Testis (tissue), 3 donors: ENCODE measurements around the gene HAPLN3. TPM values are rescaled to one million over a fixed set of nuclear protein-coding genes. Genes with fewer than 3 reads are reported as not detected.

Source experiments
- DNase-seq: peaks from one replicate; pipeline ENCODE4 v3.0.0-alpha.2; 2019
- H3K27ac ChIP-seq, 2 donors: fragments of 200-600 bp; sonication (generic); one replicate each; pipeline ENCODE4 v1.5.1; 2019
- H3K27me3 ChIP-seq: fragments of 200-600 bp; sonication (generic); one replicate; pipeline ENCODE4 v1.5.1; 2019
- H3K36me3 ChIP-seq: fragments of 200-600 bp; sonication (generic); one replicate; pipeline ENCODE4 v1.5.1; 2017; ENCODE audit warnings: low read depth; ENCODE audit errors: missing control alignments
- H3K4me1 ChIP-seq: fragments of 200-600 bp; sonication (generic); one replicate; pipeline ENCODE4 v1.5.1; 2019
- H3K4me3 ChIP-seq, 2 donors: fragments of 200-600 bp; sonication (generic); one replicate each; pipeline ENCODE4 v1.5.1; 2017 to 2019
- H3K9me3 ChIP-seq: fragments of 200-600 bp; sonication (generic); one replicate; pipeline ENCODE4 v1.5.1; 2017
- POLR2A ChIP-seq: fragments of 450-650 bp; IDR thresholded peaks from one replicate; pipeline ENCODE4 v1.6.1; 2017; ENCODE audit warnings: antibody characterized with exemption, mild to moderate bottlenecking, moderate library complexity
- WGBS, 2 donors: methylation state at CpG; one replicate each; pipeline ENCODE4 v1.1.5; 2018; 5-methylcytosine and 5-hydroxymethylcytosine counted together
- intact Hi-C: fragments of 100-400 bp; cut with DNase I; formaldehyde crosslinking; loops from one replicate; pipeline ENCODE4 v1.15.1; 2023; ENCODE audit warnings: low total_unique reads
- polyA plus RNA-seq: library from polyadenylated mRNA; stranded (reverse); fragments of 350-450 nt; fragmentation: Illumina TruSeq; extraction: RNeasy Lipid Tissue Mini Kit (QIAGEN cat#74804); gene quantifications from one replicate; pipeline ENCODE4 v1.2.3, GENCODE V29; 2014; ENCODE audit warnings: low read depth, low replicate concordance; ENCODE audit not compliant: insufficient read depth
- total RNA-seq, 2 donors: library from RNA; depleted of rRNA; stranded (reverse); fragments of >200 nt; gene quantifications; one replicate each; pipeline ENCODE4 v1.2.3, GENCODE V29; 2016
- TF ChIP-seq, protein P1 (sequence below), 3 experiments: fragments of 450-650 bp in 2 of 3; fragments of 200-600 bp in 1 of 3; sonication (generic) in 1 of 3; IDR thresholded peaks; one replicate each; pipeline ENCODE4 v1.5.1; 2016 to 2019; ENCODE audit warnings: antibody characterized with exemption in 3 of 3, mild to moderate bottlenecking in 2 of 3, moderate library complexity in 1 of 3

The HAPLN3 gene
- total and polyA plus RNA-seq, 3 donors from 2014 or later = 4.8 to 5.6 (median 5.0) TPM

DNA sequence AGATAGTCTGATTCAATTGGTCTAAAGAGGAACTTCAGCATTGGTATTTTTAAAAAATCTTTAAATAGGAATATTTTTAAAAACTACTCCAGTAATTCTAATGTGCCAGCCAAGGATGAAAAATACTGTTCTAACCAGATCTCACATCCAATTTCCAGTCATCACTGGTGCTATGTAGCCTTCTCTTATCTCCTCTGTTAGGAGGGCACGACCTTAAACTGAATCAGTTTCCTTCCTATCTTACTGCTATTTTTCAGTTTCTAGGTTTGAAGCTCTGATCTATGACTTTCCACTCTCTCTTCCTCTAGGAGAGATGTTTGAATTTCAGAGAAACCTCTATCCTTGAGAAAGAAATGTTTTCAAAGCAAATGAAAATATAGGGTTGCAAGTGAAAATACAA is 31.9 kb downstream of the HAPLN3 start:
- intact Hi-C loops = no loop called here
- DNase-seq = no peak
- no peak for TF ChIP-seq POLR2A
- TF ChIP-seq, protein P1, sequence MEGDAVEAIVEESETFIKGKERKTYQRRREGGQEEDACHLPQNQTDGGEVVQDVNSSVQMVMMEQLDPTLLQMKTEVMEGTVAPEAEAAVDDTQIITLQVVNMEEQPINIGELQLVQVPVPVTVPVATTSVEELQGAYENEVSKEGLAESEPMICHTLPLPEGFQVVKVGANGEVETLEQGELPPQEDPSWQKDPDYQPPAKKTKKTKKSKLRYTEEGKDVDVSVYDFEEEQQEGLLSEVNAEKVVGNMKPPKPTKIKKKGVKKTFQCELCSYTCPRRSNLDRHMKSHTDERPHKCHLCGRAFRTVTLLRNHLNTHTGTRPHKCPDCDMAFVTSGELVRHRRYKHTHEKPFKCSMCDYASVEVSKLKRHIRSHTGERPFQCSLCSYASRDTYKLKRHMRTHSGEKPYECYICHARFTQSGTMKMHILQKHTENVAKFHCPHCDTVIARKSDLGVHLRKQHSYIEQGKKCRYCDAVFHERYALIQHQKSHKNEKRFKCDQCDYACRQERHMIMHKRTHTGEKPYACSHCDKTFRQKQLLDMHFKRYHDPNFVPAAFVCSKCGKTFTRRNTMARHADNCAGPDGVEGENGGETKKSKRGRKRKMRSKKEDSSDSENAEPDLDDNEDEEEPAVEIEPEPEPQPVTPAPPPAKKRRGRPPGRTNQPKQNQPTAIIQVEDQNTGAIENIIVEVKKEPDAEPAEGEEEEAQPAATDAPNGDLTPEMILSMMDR (IDR thresholded peaks at IDR 0.05) = no peak
- Histone ChIP-seq H3K36me3 (no peaks in the 10 kb centered on the region), H3K9me3 (no peaks in the 10 kb centered on the region), H3K27ac (no peak overlapping the region), H3K4me1 (no peaks in the 10 kb centered on the region), H3K4me3 (no peak overlapping the region), H3K27me3 (no peaks in the 10 kb centered on the region)
- WGBS, 2 donors = 65 to 78% methylated on average over 1 of the region's 1 CpG

- Histone ChIP-seq H3K4me1 (no peaks in the 10 kb centered on the region), H3K4me3 (no peak overlapping the region), H3K36me3 (no peaks in the 10 kb centered on the region), H3K27me3 (no peaks in the 10 kb centered on the region), H3K9me3 (no peaks in the 10 kb centered on the region), H3K27ac (no peak overlapping the region)
- DNase-seq = no peak
- intact Hi-C loops = no loop called here
- 84 to 87% methylated on average over 5 to 7 of the region's 7 CpGs for WGBS, 2 donors
- TF ChIP-seq POLR2A = no peak
- TF ChIP-seq, protein P1 (IDR thresholded peaks at IDR 0.05) = no peak
Measured at GRCh38 chr15:88860212-88860611, 35.1 kb downstream of the HAPLN3 start.

GRCh38 chr15:88859550-88859949 is 35.8 kb downstream of the HAPLN3 start:
- no peaks in the 10 kb centered on the region for H3K27me3 ChIP-seq
- no peak overlapping the region for H3K4me3 ChIP-seq
- no peaks in the 10 kb centered on the region for H3K9me3 ChIP-seq
- no peak overlapping the region for H3K27ac ChIP-seq
- 63 to 77% methylated on average over 7 of the region's 7 CpGs for WGBS, 2 donors
- no peaks in the 10 kb centered on the region for H3K36me3 ChIP-seq
- no peaks in the 10 kb centered on the region for H3K4me1 ChIP-seq
- DNase-seq = no peak
- intact Hi-C loops = no loop called here
- TF ChIP-seq POLR2A = no peak
- TF ChIP-seq, protein P1 (IDR thresholded peaks at IDR 0.05) = no peak

GRCh38 chr15:88858934-88859333 is 36.4 kb downstream of the HAPLN3 start:
- intact Hi-C loops = no loop called here
- Histone ChIP-seq H3K4me3 (no peak overlapping the region), H3K36me3 (no peaks in the 10 kb centered on the region), H3K27ac (no peak overlapping the region), H3K27me3 (no peaks in the 10 kb centered on the region), H3K9me3 (no peaks in the 10 kb centered on the region), H3K4me1 (no peaks in the 10 kb centered on the region)
- no peak for DNase-seq
- TF ChIP-seq, protein P1 (IDR thresholded peaks at IDR 0.05) = no peak
- no peak for TF ChIP-seq POLR2A
- 85 to 95% methylated on average over 8 to 11 of the region's 11 CpGs for WGBS, 2 donors

DNA sequence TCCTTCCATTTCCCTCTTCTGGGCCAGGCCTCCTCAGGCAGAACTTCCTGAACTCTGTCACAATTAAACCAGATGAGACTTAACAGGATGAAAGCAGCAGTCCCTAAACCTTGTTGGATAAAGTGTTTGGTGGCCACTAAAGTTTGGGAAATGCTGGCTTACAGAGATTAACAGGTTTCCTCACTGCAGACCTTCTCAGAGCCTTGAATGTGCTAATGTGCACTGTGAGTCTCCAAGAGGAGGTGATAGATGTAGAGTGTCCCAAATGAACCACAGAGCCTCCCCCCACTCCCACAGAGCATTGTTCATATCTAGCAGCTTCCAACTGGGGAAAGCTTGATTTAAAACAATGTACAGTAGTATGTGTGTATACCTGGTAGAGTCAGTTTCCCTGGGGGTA is 42.9 kb downstream of the HAPLN3 start:
- H3K9me3 ChIP-seq = no peaks in the 10 kb centered on the region
- no peaks in the 10 kb centered on the region for H3K27me3 ChIP-seq
- TF ChIP-seq POLR2A = no peak
- TF ChIP-seq, protein P1 (IDR thresholded peaks at IDR 0.05) = no peak
- no peak for DNase-seq
- no peaks in the 10 kb centered on the region for H3K36me3 ChIP-seq
- intact Hi-C loops = no loop called here
- H3K4me1 ChIP-seq = no peaks in the 10 kb centered on the region
- H3K4me3 ChIP-seq = no peak overlapping the region
- H3K27ac ChIP-seq = no peak overlapping the region
